Ishikawa (cell line): ENCODE measurements around the gene HRH1.

Source experiments
- CEBPB ChIP-seq: IDR thresholded peaks from 2 replicates; pipeline ENCODE4 v1.6.1; 2012
- CREB1 ChIP-seq: IDR thresholded peaks from 2 replicates; pipeline ENCODE4 v1.6.1; 2012; ENCODE audit warnings: low read depth
- EGR1 ChIP-seq: IDR thresholded peaks from 2 replicates; pipeline ENCODE4 v1.6.1; 2012
- EP300 ChIP-seq: IDR thresholded peaks from 2 replicates; pipeline ENCODE4 v1.6.1; 2012; ENCODE audit warnings: borderline replicate concordance
- FOXM1 ChIP-seq: IDR thresholded peaks from 2 replicates; pipeline ENCODE4 v1.6.1; 2012; ENCODE audit warnings: low read depth, borderline replicate concordance
- MAX ChIP-seq: IDR thresholded peaks from 2 replicates; pipeline ENCODE4 v1.6.1; 2012
- NFIC ChIP-seq: IDR thresholded peaks from 2 replicates; pipeline ENCODE4 v1.6.1; 2012
- RAD21 ChIP-seq: IDR thresholded peaks from 2 replicates; pipeline ENCODE4 v1.6.1; 2012; ENCODE audit warnings: low read depth
- REST ChIP-seq: IDR thresholded peaks from 2 replicates; pipeline ENCODE4 v1.6.1; 2012; ENCODE audit warnings: low read depth, mild to moderate bottlenecking
- TAF1 ChIP-seq: IDR thresholded peaks from 2 replicates; pipeline ENCODE4 v1.6.1; 2012; ENCODE audit warnings: low read depth, mild to moderate bottlenecking
- TCF12 ChIP-seq: IDR thresholded peaks from 2 replicates; pipeline ENCODE4 v1.6.1; 2012; ENCODE audit warnings: low read depth
- TEAD4 ChIP-seq: IDR thresholded peaks from 2 replicates; pipeline ENCODE4 v1.6.1; 2012
- USF1 ChIP-seq: IDR thresholded peaks from 2 replicates; pipeline ENCODE4 v1.6.1; 2012
- YY1 ChIP-seq: IDR thresholded peaks from 2 replicates; pipeline ENCODE4 v1.6.1; 2012; ENCODE audit warnings: low read depth
- ZBTB7A ChIP-seq: IDR thresholded peaks from 2 replicates; pipeline ENCODE4 v1.6.1; 2012; ENCODE audit warnings: low read depth

HRH1 gene

GRCh38 chr3:11224010-11224409 lies 69.7 kb downstream of the HRH1 start:
- TF ChIP-seq RAD21 (no peak), USF1 (no peak), MAX (no peak), EP300 (no peak), EGR1 (no peak), NFIC (no peak), ZBTB7A (no peak), REST (no peak), CEBPB (no peak), CREB1 (no peak), TCF12 (no peak), FOXM1 (no peak), TAF1 (no peak), TEAD4 (no peak), YY1 (no peak)

- no peak for TF ChIP-seq MAX
- TF ChIP-seq ZBTB7A = no peak
- no peak for TF ChIP-seq NFIC
- TF ChIP-seq FOXM1 = no peak
Observed at GRCh38 chr3:11224870-11225229, 70.6 kb downstream of the HRH1 start.

- TF ChIP-seq TEAD4 (no peak), RAD21 (no peak), REST (no peak), USF1 (no peak), CEBPB (no peak), ZBTB7A (no peak), EGR1 (no peak), TAF1 (no peak)
Observed at GRCh38 chr3:11226042-11226370, 71.7 kb downstream of the HRH1 start.

GRCh38 chr3:11228041-11228440 lies 73.7 kb downstream of the HRH1 start:
- TF ChIP-seq TAF1 (no peak), CEBPB (no peak), TEAD4 (no peak), RAD21 (no peak), ZBTB7A (no peak), EP300 (no peak), TCF12 (no peak), NFIC (no peak), USF1 (no peak), YY1 (no peak), REST (no peak), MAX (no peak), CREB1 (no peak), EGR1 (no peak), FOXM1 (no peak)

GRCh38 chr3:11230125-11230524 lies 75.8 kb downstream of the HRH1 start:
- TF ChIP-seq CEBPB = no peak
- TF ChIP-seq RAD21 = no peak
- no peak for TF ChIP-seq TAF1
- no peak for TF ChIP-seq TCF12
- TF ChIP-seq EP300 = no peak
- TF ChIP-seq USF1 = no peak
- TF ChIP-seq YY1 = no peak
